PC-9 (cell line): ENCODE results near the gene MAPRE3. TPM values are rescaled to one million over a fixed set of nuclear protein-coding genes. Genes with fewer than 3 reads are reported as not detected.

ENCODE experiments used
- BruUV-seq: library from RNA; stranded (reverse); fragments of 400-500 nt; replicated peaks from 2 replicates; lab custom pipeline; 2021; lab: Mats Ljungman, UMichigan
- CTCF ChIA-PET: fragments of 300-600 bp; sonication (Branson Sonifier 250); formaldehyde crosslinking; loops from one replicate; lab custom pipeline; 2022; ENCODE audit warnings: antibody characterized with exemption; lab: Charles Lee
- POLR2A ChIA-PET: fragments of 300-600 bp; sonication (Branson Sonifier 250); formaldehyde crosslinking; loops from one replicate; lab custom pipeline; 2022; ENCODE audit warnings: antibody characterized with exemption; ENCODE audit not compliant: unreplicated experiment; lab: Charles Lee
- DNase-seq, 2 experiments: peaks; one replicate each; pipeline versions ENCODE4 v3.0.0 to v3.0.0-alpha.2; 2015 to 2022; ENCODE audit warnings: mixed read lengths in 1 of 2
- H2AFZ ChIP-seq: fragments of 200-600 bp; sonication (generic); 2 replicates; pipeline ENCODE4 v1.8.1; 2017; ENCODE audit warnings: antibody characterized with exemption
- H3F3A ChIP-seq: fragments of 200-600 bp; sonication (generic); 2 replicates; pipeline ENCODE4 v1.8.1; 2017; ENCODE audit warnings: antibody characterized with exemption, mild to moderate bottlenecking, low read depth; ENCODE audit not compliant: insufficient read depth
- H3K27ac ChIP-seq: fragments of 200-600 bp; sonication (generic); 2 replicates; pipeline ENCODE4 v1.6.1; 2016; ENCODE audit warnings: mixed run types
- H3K27me3 ChIP-seq: fragments of 200-600 bp; sonication (generic); 2 replicates; pipeline ENCODE4 v1.6.1; 2016; ENCODE audit warnings: low read depth, mixed run types; ENCODE audit not compliant: insufficient read depth
- H3K36me3 ChIP-seq: fragments of 200-600 bp; sonication (generic); 2 replicates; pipeline ENCODE4 v1.6.1; 2016; ENCODE audit warnings: low read depth, mixed run types
- H3K4me1 ChIP-seq: fragments of 200-600 bp; sonication (generic); replicated peaks from 2 replicates; pipeline ENCODE4 v1.6.1; 2016; ENCODE audit warnings: mixed run types; ENCODE audit not compliant: insufficient read depth
- H3K4me2 ChIP-seq: fragments of 200-600 bp; sonication (generic); 2 replicates; pipeline ENCODE4 v1.6.1; 2017; ENCODE audit warnings: mixed run types
- H3K4me3 ChIP-seq: fragments of 200-600 bp; sonication (generic); 2 replicates; pipeline ENCODE4 v1.6.1; 2016; ENCODE audit warnings: mixed run types
- H3K79me2 ChIP-seq: fragments of 200-600 bp; sonication (generic); 2 replicates; pipeline ENCODE4 v1.6.1; 2017; ENCODE audit warnings: low read depth, mixed run types
- H3K9me2 ChIP-seq: fragments of 200-600 bp; sonication (generic); 2 replicates; pipeline ENCODE4 v1.8.1; 2017; ENCODE audit warnings: mild to moderate bottlenecking; ENCODE audit not compliant: insufficient read depth
- H3K9me3 ChIP-seq: fragments of 200-600 bp; sonication (generic); 2 replicates; pipeline ENCODE4 v1.8.1; 2016; ENCODE audit warnings: low read depth; ENCODE audit not compliant: insufficient read depth
- H4K20me1 ChIP-seq: fragments of 200-600 bp; sonication (generic); 2 replicates; pipeline ENCODE4 v1.8.1; 2017; ENCODE audit not compliant: insufficient read depth
- CTCF ChIP-seq: fragments of 200-600 bp; sonication (generic); conservative IDR thresholded peaks from 2 replicates; pipeline ENCODE4 v1.6.1; 2017; ENCODE audit warnings: mixed run types, antibody characterized with exemption, mild to moderate bottlenecking, moderate library complexity
- EZH2 ChIP-seq: fragments of 200-600 bp; sonication (generic); IDR thresholded peaks from 2 replicates; pipeline ENCODE4 v1.8.0; 2017; ENCODE audit warnings: antibody characterized with exemption, low read depth
- intact Hi-C: fragments of 100-400 bp; cut with micrococcal nuclease; formaldehyde crosslinking; loops from one replicate; pipeline ENCODE4 v1.10.0; 2022; ENCODE audit not compliant: unreplicated experiment
- total RNA-seq: library from RNA; stranded (reverse); gene quantifications from 2 replicates; pipeline ENCODE4 v1.2.3, GENCODE V29; 2021

MAPRE3 gene
- total RNA-seq, 1 experiment from 2014 or later: 25.2 TPM

DNA sequence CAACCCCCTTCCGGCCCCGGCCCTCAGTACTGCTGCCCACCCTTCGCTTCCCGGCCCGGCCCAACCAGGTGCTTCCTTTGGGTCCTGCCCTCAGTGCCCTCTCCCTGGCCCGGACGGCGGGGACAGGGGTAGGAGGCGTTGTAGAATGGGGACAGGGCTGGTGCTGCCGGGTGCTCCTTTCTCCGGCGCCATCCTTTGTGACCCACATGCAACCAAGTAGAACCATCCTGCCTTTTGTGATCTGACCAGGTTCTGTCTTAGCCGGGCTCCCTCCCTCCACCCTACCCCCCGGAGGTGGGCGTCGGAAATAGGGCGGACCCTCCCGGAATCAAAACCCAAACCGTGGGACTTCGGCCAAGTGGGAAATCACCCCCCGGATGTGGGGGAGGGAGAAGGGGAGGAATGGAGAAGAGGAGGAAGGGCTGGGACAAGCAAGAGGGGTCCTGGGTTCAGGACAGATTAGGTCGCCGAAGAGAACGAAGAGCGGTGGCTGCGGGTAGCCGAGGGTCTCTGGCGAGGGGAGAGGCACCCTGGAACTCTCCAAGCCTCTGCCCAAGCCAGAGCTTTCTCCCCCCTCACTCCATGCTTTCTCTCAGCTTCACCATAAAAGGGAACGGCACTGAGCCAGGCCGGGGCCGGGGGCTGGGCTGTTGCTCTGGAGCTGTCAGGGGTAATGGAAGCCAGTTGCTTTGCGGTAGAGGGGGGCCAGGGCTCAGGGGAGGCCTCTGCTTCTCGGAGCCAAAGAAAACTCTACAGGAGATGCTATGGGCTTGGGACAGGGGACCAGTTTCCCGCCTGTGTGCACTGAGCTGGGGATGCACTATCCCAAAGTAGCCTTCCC is 101.8 kb downstream of the MAPRE3 start:
- Histone ChIP-seq H3K27me3 (peaks cover 10% of the 10 kb centered on the region), H3F3A (peaks cover 9% of the 10 kb centered on the region; the same call in 1 of the 2 replicates), H2AFZ (peak overlapping the region; percentile 88), H3K36me3 (peaks cover 14% of the 10 kb centered on the region), H3K9me2 (no peaks in the 10 kb centered on the region), H3K79me2 (peaks cover 29% of the 10 kb centered on the region), H3K9me3 (no peaks in the 10 kb centered on the region), H4K20me1 (0 out of 2 replicates have a peak, but pooled peaks cover 6% of the 10 kb centered on the region), H3K4me1 (peaks cover 11% of the 10 kb centered on the region), H3K4me3 (peak overlapping the region; percentile 90), H3K27ac (no peak overlapping the region), H3K4me2 (peak overlapping the region; percentile 94)
- no peak for DNase-seq
- no TSS peak for BruUV-seq
- CTCF ChIA-PET: interaction anchor here (1.6 kb wide), 1 partner anchor 9 kb away, joined by 4 read pairs; no protein-coding TSS in a partner anchor
- intact Hi-C loops: no loop called here
- TF ChIP-seq CTCF (no peak), EZH2 (no peak)
- POLR2A ChIA-PET: interaction anchor here (0.6 kb wide), 1 partner anchor 297 kb away, joined by 3 read pairs; no protein-coding TSS in a partner anchor

DNA sequence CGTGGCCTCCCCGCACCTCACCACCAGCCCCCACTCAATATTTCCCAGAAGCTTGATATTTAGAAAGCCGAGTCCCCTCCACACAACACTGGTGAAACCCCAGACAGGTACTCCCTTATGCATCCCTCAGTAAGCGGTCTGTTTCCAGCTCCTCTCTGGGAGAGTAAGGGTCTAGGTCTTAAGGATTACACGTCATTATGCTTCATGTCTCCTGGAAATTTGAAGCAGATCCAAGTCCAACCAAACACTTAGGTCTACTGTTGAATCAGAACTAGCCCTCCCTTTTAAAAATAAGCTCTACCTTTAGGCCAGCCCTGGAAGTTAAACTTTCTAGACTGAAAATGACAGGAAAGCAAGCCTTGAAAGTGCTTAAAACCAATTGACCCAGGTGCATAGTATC is 102.5 kb downstream of the MAPRE3 start:
- peaks cover 11% of the 10 kb centered on the region for H3K4me1 ChIP-seq
- H2AFZ ChIP-seq: no peak overlapping the region
- no peak for TF ChIP-seq CTCF
- TF ChIP-seq EZH2: no peak
- peaks cover 17% of the 10 kb centered on the region for H3K27me3 ChIP-seq
- H3F3A ChIP-seq: peaks cover 9% of the 10 kb centered on the region; the same call in 1 of the 2 replicates
- ChIA-PET POLR2A (no interaction called here), CTCF (interaction anchor here (1.6 kb wide), 1 partner anchor 9 kb away, joined by 4 read pairs; no protein-coding TSS in a partner anchor)
- 0 out of 2 replicates have a peak, but pooled peaks cover 6% of the 10 kb centered on the region for H4K20me1 ChIP-seq
- no peak overlapping the region for H3K4me3 ChIP-seq
- H3K9me3 ChIP-seq: no peaks in the 10 kb centered on the region
- H3K27ac ChIP-seq: no peak overlapping the region
- no peaks in the 10 kb centered on the region for H3K9me2 ChIP-seq
- intact Hi-C loops: no loop called here
- H3K36me3 ChIP-seq: peaks cover 14% of the 10 kb centered on the region
- no peak for DNase-seq
- BruUV-seq: no TSS peak
- peaks cover 29% of the 10 kb centered on the region for H3K79me2 ChIP-seq
- no peak overlapping the region for H3K4me2 ChIP-seq

DNA sequence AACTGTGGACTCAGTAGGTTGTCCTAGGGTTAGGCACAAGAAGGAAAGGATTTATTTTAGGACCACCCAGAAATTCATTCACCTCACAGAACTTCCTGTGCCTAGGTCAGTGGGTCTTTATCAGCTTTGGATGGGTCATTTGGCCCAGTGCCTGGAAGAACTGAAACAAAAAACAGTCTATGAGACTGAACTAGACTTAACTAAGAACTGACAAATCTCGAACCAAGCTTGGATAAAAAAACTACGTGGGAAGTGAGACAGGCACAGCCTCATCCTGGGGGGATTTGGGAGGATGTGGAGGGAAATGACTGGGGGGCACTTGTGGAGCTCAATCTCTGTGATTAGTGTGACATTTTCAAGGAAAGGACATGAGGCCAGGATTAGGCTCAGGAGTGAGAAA is 103.3 kb downstream of the MAPRE3 start:
- intact Hi-C loops: no loop called here
- peaks cover 9% of the 10 kb centered on the region; the same call in 1 of the 2 replicates for H3F3A ChIP-seq
- BruUV-seq: no TSS peak
- ChIA-PET POLR2A (no interaction called here), CTCF (no interaction called here)
- H3K9me2 ChIP-seq: no peaks in the 10 kb centered on the region
- no peak overlapping the region for H3K27ac ChIP-seq
- 0 out of 2 replicates have a peak, but pooled peaks cover 6% of the 10 kb centered on the region for H4K20me1 ChIP-seq
- no peaks in the 10 kb centered on the region for H3K9me3 ChIP-seq
- H3K4me2 ChIP-seq: no peak overlapping the region
- H3K4me3 ChIP-seq: no peak overlapping the region
- peaks cover 18% of the 10 kb centered on the region for H3K27me3 ChIP-seq
- H3K79me2 ChIP-seq: peaks cover 26% of the 10 kb centered on the region
- TF ChIP-seq CTCF: no peak
- H2AFZ ChIP-seq: no peak overlapping the region
- peaks cover 8% of the 10 kb centered on the region for H3K36me3 ChIP-seq
- DNase-seq: no peak
- peaks cover 11% of the 10 kb centered on the region for H3K4me1 ChIP-seq
